HAP-1 (cell line): ENCODE data around the gene FAM163B.

Source experiments
- DNase-seq, 2 experiments: peaks; one replicate each; pipeline ENCODE4 v3.0.0-alpha.2; 2016 to 2020; ENCODE audit warnings: low spot score in 2 of 2
- H3K27me3 ChIP-seq: fragments of 250-450 bp; sonication (Bioruptor Pico); 2 replicates; pipeline ENCODE4 v1.5.1; 2020; ENCODE audit warnings: low read depth, mild to moderate bottlenecking, moderate library complexity
- H3K36me3 ChIP-seq: fragments of 250-450 bp; sonication (Bioruptor Pico); replicated peaks from 2 replicates; pipeline ENCODE4 v1.5.1; 2020; ENCODE audit warnings: mild to moderate bottlenecking
- H3K4me1 ChIP-seq: fragments of 250-450 bp; sonication (Bioruptor Pico); 2 replicates; pipeline ENCODE4 v1.5.1; 2020; ENCODE audit warnings: mild to moderate bottlenecking
- H3K4me3 ChIP-seq: fragments of 250-450 bp; sonication (Bioruptor Pico); 2 replicates; pipeline ENCODE4 v1.5.1; 2020; ENCODE audit warnings: mild to moderate bottlenecking, moderate library complexity
- H3K9me3 ChIP-seq: fragments of 250-450 bp; sonication (Bioruptor Pico); 2 replicates; pipeline ENCODE4 v1.5.1; 2020; ENCODE audit warnings: mild to moderate bottlenecking, moderate library complexity
- in situ Hi-C: fragments of 300-500 bp; cut with MboI; formaldehyde crosslinking; loops from 3 replicates; pipeline ENCODE4 v1.14.3; 2020; ENCODE audit warnings: low sequenced_read_pairs, inconsistent platforms, mixed read lengths

The FAM163B gene

DNA sequence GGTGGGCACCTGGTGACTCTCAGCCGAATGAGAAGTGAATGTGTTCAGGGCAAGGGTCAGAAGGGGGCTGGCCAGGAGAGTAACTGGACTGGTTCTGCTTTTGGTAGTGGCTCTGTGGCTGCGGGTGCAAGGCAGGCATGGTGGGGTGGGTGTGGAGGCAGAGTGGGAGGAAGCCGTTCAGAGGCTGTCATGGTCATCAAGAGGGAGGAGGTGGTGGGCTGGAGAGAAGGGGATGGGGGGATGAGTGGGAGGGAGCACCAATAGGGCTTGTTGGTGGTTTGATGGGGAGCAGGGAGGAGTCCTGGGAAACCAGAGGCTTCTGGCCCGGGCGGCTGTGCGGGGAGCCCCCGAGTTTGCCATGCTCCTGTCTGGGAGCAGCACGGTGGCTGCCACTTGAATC lies 13.3 kb downstream of the FAM163B start:
- no peaks in the 10 kb centered on the region for H3K36me3 ChIP-seq
- no peak for DNase-seq
- H3K4me3 ChIP-seq: no peak overlapping the region
- H3K4me1 ChIP-seq: no peaks in the 10 kb centered on the region
- peaks cover 8% of the 10 kb centered on the region; the same call in 1 of the 2 replicates for H3K9me3 ChIP-seq
- H3K27me3 ChIP-seq: no peaks in the 10 kb centered on the region
- in situ Hi-C loops: no loop called here

DNA sequence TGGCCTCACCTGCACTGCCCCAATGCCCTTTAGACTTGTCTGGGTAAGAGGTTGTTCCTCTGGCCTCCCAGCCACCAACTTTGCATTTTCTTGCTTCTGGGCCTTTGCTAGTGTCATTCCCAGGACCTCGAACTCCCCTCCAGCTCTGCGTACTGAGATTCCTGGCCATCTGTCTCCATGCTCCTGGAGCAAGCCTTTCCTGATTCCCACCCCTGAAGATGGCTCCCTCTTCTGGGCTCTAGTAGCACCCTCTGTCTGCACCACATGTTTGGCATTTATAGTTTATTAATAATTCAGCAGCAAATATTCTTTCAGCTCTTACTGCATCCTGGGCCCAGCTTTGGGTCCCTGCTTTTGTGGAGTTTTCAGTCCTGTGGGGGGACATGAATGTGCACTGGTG lies 14.9 kb downstream of the FAM163B start:
- no peaks in the 10 kb centered on the region for H3K27me3 ChIP-seq
- no peak overlapping the region for H3K4me3 ChIP-seq
- H3K4me1 ChIP-seq: no peaks in the 10 kb centered on the region
- no peaks in the 10 kb centered on the region for H3K36me3 ChIP-seq
- peaks cover 8% of the 10 kb centered on the region; the same call in 1 of the 2 replicates for H3K9me3 ChIP-seq
- DNase-seq: no peak
- in situ Hi-C loops: no loop called here

GRCh38 chr9:133593587-133594253 lies 15.5 kb downstream of the FAM163B start:
- no peak for DNase-seq
- in situ Hi-C loops: no loop called here
- peaks cover 8% of the 10 kb centered on the region; the same call in 1 of the 2 replicates for H3K9me3 ChIP-seq
- no peak overlapping the region for H3K4me3 ChIP-seq
- H3K27me3 ChIP-seq: no peaks in the 10 kb centered on the region
- H3K36me3 ChIP-seq: no peaks in the 10 kb centered on the region
- H3K4me1 ChIP-seq: no peaks in the 10 kb centered on the region

- Histone ChIP-seq H3K36me3 (no peaks in the 10 kb centered on the region), H3K27me3 (no peaks in the 10 kb centered on the region), H3K9me3 (peaks cover 8% of the 10 kb centered on the region; the same call in 1 of the 2 replicates), H3K4me1 (no peaks in the 10 kb centered on the region), H3K4me3 (no peak overlapping the region)
- in situ Hi-C loops: no loop called here
- no peak for DNase-seq
Measured at GRCh38 chr9:133592731-133593409, 16.3 kb downstream of the FAM163B start.

- Histone ChIP-seq H3K9me3 (peaks cover 4% of the 10 kb centered on the region; the same call in 1 of the 2 replicates), H3K4me3 (no peak overlapping the region), H3K4me1 (no peaks in the 10 kb centered on the region), H3K36me3 (no peaks in the 10 kb centered on the region), H3K27me3 (no peaks in the 10 kb centered on the region)
- DNase-seq: no peak
- in situ Hi-C loops: no loop called here
Measured at GRCh38 chr9:133591985-133592384, 17.2 kb downstream of the FAM163B start.

DNA sequence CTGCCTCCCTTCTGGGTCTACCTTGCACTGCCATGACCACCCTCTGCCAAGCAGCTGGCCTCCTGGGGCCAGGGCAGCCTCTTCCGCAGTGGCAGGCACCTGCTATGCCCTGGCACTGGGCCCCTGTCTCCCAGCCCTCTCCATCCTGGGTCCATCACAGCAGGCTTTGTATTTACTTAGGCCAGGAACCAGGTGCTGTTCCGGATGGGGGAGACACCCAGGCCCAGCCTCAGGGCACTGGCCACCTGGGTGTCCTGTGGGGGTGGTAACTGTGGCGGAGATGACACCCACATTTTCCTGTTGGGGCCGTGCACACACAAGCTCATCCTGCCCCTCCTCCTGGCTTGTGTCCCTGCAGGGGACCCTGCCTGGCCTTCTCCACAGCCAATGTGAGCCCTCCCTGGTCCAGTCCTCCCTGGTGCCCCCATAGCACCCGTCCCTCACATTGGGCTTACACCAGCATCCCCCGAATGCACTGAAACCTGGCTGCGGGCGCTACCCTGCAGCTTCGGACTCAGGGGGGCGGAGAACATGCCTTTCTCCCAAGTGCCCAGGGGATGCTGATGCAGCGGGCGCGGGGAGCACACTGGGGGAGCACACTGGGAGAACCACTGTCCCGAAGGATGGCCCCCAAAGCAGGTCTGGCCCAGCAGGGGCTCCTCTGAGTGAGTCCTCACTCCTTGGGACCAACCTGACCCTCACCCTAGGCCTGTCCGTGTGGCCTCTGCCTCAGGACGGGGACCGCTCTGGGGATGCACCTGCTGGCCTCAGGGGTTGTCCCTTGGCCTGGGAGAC lies 17.9 kb downstream of the FAM163B start:
- H3K9me3 ChIP-seq: no peaks in the 10 kb centered on the region
- in situ Hi-C loops: no loop called here

GRCh38 chr9:133590231-133590855 lies 18.8 kb downstream of the FAM163B start:
- Histone ChIP-seq H3K27me3 (peaks cover 4% of the 10 kb centered on the region; the same call in 1 of the 2 replicates), H3K4me3 (no peak overlapping the region), H3K36me3 (no peaks in the 10 kb centered on the region), H3K9me3 (no peaks in the 10 kb centered on the region), H3K4me1 (no peaks in the 10 kb centered on the region)
- DNase-seq: no peak
- in situ Hi-C loops: no loop called here

More for the DNA sequence above, 17.9 kb downstream of the FAM163B start:
- no peak for DNase-seq
- Histone ChIP-seq H3K27me3 (no peaks in the 10 kb centered on the region), H3K36me3 (no peaks in the 10 kb centered on the region), H3K4me1 (no peaks in the 10 kb centered on the region), H3K4me3 (no peak overlapping the region)

GRCh38 chr9:133589454-133590227 lies 19.5 kb downstream of the FAM163B start:
- Histone ChIP-seq H3K36me3 (no peaks in the 10 kb centered on the region), H3K4me1 (no peaks in the 10 kb centered on the region), H3K4me3 (no peak overlapping the region), H3K27me3 (peaks cover 10% of the 10 kb centered on the region; the same call in 1 of the 2 replicates), H3K9me3 (no peaks in the 10 kb centered on the region)
- in situ Hi-C loops: no loop called here
- DNase-seq: peak in 1 of 2 experiments; percentile 70

- in situ Hi-C loops: no loop called here
- Histone ChIP-seq H3K4me1 (no peaks in the 10 kb centered on the region), H3K4me3 (no peak overlapping the region), H3K27me3 (peaks cover 11% of the 10 kb centered on the region; the same call in 1 of the 2 replicates), H3K9me3 (no peaks in the 10 kb centered on the region), H3K36me3 (no peaks in the 10 kb centered on the region)
- no peak for DNase-seq
Measured at GRCh38 chr9:133587466-133587865, 21.7 kb downstream of the FAM163B start.

GRCh38 chr9:133587051-133587450 lies 22.1 kb downstream of the FAM163B start:
- H3K4me3 ChIP-seq: no peak overlapping the region
- H3K4me1 ChIP-seq: no peaks in the 10 kb centered on the region
- DNase-seq: no peak
- in situ Hi-C loops: no loop called here
- H3K36me3 ChIP-seq: no peaks in the 10 kb centered on the region
- no peaks in the 10 kb centered on the region for H3K9me3 ChIP-seq
- peaks cover 11% of the 10 kb centered on the region; the same call in 1 of the 2 replicates for H3K27me3 ChIP-seq

DNA sequence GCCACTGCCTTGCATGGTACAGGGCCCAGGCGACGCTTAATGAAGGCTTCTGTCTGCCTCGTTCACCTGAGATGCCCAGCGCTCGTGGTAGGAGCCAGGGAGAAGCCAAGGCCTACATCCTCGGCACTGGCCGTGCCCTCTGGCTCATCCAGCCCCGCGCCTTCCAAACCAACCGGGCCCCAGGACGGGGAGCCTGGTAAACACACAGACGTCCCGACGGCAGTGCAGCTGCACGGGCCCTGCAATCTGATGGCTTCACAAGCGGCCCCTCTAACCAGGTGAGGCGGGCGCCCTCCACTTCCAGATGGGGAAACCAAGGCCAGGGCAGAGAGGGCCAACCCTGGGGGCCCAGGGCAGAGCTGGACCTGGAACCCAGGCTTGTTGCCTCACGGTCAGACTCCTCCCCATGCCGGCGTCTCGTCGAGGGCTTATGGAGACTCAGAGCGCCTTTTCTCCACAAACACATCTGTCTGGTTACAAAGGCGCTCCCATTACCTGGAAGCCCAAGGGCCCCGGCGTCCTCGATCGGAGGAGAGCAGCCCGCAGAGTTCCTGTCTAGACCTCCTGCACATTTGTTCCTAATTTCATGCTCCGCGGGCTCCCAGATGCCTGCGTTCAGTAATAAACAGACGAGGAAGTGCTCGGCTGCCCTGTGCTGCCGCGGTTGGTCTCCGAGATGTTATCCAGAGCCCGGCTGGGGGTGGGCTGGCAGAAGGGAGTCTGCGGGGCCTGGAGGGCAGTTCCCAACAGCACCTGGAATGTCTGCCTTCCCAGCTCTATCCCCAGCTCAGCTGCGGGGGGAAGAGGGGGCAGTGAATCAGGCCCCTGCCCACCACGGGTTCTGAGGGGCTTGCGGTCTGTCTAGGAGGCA lies 23.5 kb downstream of the FAM163B start:
- in situ Hi-C loops: no loop called here
- Histone ChIP-seq H3K27me3 (peaks cover 11% of the 10 kb centered on the region), H3K4me1 (no peaks in the 10 kb centered on the region), H3K4me3 (no peak overlapping the region), H3K36me3 (no peaks in the 10 kb centered on the region), H3K9me3 (no peaks in the 10 kb centered on the region)
- no peak for DNase-seq
